ENCODE measurements around the gene CCIN. TPM values are rescaled to one million over a fixed set of nuclear protein-coding genes. Genes with fewer than 3 reads are reported as not detected.
"Not testable (repeated sequence)": the region's sequence is repeated elsewhere in the genome, so short reads cannot be mapped to it uniquely, and the experiment has no call there.

CCIN gene
- total RNA-seq, 2 experiments from 2014 or later, result not detected

DNA sequence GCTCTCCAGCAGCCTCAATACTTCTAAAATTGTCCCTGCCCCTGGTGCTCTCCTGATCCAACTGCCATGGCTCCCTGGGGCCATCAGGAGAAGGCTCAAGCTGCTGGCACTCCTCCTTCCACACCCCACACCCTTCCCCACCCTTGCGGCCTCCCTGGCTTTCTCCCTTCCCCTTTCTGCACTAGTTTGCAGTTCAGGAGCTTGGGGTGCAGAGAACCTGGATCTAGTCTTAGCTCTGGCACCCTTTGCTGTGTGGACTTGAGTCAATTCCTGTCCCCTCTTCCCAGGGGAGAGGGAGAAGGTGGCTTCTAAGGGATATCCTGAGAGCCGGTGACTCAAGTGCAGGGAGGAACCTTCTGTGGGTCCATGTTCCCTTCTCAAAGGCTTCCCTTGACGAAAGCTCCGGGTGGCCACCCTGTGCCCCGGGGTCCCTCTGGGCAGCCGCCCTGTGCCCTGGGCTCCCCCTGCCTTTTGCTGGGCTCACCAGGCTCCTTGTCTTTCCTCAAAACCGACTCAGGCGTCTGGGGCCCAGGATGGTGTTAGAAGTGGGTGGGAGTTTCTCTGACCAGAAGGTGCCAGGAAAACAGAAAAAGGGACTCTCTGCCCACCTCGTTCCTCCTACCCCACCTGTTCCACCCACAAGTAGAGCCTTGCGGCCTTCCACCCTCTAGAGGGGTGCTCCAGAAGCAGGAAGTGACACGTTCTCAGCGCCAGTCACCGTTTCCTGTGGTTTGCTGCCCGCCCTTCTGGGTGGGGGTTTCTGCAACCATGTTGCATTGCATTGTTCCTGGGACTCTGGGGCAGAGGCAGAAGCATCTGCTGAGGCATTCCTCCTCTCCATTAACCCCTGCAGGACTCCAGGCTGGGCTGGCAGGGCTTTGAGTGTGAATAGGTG, 17.6 kb upstream of the CCIN start:
- ChIA-PET CTCF (interaction anchor here (1.0 to 2.3 kb wide), 5 partner anchors 11 to 49 kb away, joined by 3 to 12 read pairs (median 5); partner anchors contain the start of gene GLIPR2), POLR2A (interaction anchor here (0.6 to 1.5 kb wide), 7 partner anchors 9 to 1537 kb away, joined by 3 to 7 read pairs (median 3); partner anchors contain the start of gene GLIPR2)

DNA sequence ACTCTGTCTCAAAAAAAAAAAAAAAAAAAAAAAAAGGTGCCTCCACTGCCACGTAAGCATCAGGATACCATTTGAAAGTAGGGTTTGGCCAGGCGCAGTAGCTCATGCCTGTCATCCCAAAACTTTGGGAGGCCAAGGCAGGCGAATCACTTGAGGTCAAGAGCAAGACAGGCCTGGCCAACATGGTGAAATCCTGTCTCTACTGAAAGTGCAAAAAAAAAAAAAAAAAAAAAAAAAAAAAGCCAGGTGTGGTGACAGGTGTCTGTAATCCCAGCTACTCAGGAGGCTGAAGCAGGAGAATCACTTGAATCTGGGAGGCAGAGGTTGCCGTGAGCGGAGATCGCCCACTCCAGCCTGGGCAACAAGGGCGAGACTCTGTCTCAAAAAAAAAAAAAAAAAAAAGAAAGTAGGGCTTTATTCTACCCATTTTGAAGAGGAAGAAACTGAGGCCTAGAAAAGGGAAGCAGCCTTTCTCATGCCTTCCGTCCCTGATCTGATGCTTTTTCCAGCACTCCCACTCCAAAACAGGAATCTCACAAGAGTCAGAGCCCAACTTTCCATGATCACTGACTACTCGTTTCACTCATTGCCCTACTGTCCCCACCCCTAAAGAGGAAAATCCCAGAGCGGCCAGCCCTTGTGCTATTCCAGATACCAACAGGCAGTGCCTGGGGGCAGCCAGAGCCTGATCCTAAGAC, 16.3 kb upstream of the CCIN start:
- ChIA-PET POLR2A (interaction anchor here (0.6 to 0.7 kb wide), 4 partner anchors 11 to 1538 kb away, joined by 3 to 5 read pairs (median 4); no protein-coding TSS in a partner anchor), CTCF (interaction anchor here (0.7 to 2.3 kb wide), 4 partner anchors 12 to 82 kb away, joined by 3 to 12 read pairs (median 6); no protein-coding TSS in a partner anchor)

DNA sequence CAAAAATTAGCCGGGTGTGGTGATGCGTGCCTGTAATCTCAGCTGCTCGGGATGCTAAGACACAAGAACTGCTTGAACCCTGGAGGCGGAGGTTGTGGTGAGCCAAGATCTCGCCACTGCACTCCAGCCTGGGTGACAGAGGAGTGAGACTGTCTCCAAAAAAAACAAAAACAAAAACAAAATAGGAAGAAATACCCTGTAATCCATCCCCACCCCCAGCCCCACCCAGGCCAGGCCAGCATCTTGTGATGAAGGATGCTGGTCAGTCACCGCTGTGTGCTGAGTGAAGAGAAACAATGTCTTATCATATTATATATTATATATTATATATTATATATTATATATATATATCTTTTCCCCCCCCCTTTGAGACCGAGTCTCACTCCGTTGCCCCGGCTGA, 15.4 kb upstream of the CCIN start:
- CTCF ChIA-PET, result no interaction called here
- POLR2A ChIA-PET, result no interaction called here

DNA sequence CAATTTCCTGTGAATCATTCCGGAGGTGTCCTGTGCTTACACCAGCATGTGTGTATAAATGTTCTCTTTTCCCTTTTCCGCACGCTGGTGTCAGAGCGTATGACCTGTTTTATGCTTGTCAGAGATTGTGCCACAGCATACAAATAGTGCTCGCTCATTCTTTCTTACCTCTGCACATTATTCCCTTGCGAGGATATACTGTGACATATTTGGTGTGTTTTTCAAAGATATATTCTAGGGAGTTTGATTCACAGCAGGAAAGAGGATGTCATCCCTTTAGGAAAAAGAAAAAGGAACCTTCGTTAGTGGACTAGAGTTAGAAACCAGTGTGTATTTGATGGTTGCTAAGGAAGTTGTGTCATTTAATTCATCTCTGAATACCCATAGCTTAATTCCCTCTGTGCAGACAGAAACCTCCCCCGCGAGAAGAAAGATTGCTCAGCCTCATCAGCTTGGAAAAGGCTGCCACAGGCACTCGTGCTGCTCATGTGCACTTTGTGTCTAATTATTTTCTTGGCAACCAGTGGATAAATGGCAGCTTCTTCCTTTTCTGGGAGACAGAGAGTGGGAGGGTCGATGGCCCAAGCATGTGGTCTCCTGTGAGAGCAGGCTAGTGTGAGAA, 14.7 kb upstream of the CCIN start:
- CTCF ChIA-PET, result interaction anchor here (1.2 to 1.8 kb wide), 2 partner anchors 10 to 51 kb away, joined by 3 to 5 read pairs; no protein-coding TSS in a partner anchor
- POLR2A ChIA-PET, result no interaction called here

DNA sequence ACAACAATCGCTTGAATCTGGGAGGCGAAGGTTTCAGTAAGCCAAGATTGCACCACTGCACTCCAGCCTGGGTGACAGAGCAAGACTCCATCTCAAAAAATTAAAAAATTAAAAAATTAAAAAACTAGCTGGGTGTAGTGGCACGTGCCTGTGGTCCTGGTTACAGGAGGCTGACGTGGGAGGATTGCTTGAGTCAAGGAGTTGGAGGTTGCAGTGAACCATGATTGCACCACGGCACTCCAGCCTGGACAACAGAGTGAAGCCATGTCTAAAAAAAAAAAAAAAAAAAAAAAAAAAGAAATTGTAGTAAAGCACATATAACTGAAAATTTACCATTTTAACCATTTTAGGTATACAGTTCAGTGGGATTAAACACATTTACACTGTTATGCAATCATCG, 13.1 kb upstream of the CCIN start:
- CTCF ChIA-PET, result interaction anchor here (0.7 to 1.8 kb wide), 3 partner anchors 10 to 51 kb away, joined by 3 to 7 read pairs (median 4); no protein-coding TSS in a partner anchor
- POLR2A ChIA-PET, result no interaction called here

DNA sequence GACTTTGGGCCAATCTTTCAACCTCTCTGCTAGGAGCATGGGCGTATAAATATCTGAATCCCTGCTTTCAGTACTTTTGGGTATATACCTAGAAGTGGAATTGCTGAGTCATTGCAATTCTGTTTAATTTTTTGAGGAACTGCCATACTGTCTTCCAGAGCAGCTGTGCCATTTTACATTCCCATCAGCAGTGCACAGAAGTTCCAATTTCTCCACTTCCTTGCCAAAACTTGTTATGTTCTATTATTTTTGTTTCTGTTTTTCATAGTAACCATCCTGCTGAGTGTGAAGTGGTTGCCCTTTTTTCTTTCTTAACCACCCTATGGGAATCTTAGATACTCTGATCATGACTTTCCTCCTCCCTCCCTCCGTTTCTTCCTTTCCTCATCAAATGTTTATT, 11.1 kb upstream of the CCIN start:
- CTCF ChIA-PET, result no interaction called here
- POLR2A ChIA-PET, result no interaction called here

DNA sequence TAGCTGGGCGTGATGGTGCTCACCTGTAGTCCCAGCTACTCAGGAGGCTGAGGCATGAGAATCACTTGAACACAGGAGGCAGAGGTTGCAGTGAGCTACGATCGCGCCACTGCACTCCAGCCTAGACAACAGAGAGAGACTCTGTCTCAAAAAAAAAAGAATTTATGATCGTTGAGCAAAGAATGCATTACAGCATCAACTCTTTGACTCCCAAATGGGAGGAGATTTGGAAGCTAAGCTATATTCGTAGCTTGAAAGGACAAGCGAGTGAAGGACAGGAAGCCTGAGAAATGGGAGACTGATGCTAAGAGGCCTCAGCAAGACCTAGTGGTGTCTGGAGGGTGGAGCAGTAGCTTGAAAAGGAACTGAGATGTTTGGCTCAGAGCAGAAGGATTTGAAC, 10.3 kb upstream of the CCIN start:
- POLR2A ChIA-PET, result no interaction called here
- CTCF ChIA-PET, result interaction anchor here (1.4 kb wide), 1 partner anchor 56 kb away, joined by 6 read pairs; no protein-coding TSS in a partner anchor

DNA sequence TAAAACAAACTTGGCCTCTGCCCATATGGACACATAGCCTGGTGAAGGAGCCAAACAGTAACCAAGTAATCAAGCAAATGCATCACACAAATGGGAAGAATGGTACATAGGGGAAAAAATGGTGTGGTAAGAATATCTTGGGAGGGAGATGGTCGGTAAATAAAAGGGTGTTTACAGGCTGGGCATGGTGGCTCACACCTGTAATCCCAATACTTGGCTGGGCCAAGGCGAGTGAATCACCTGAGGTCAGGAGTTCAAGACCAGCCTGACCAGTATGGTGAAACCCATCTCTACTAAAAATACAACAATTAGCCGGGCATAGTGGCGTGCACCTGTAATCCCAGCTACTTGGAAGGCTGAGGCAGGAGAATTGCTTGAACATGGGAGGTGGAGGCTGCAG, 9.7 kb upstream of the CCIN start:
- CTCF ChIA-PET, result interaction anchor here (1.4 kb wide), 1 partner anchor 57 kb away, joined by 6 read pairs; no protein-coding TSS in a partner anchor
- POLR2A ChIA-PET, result not testable (repeated sequence)

DNA sequence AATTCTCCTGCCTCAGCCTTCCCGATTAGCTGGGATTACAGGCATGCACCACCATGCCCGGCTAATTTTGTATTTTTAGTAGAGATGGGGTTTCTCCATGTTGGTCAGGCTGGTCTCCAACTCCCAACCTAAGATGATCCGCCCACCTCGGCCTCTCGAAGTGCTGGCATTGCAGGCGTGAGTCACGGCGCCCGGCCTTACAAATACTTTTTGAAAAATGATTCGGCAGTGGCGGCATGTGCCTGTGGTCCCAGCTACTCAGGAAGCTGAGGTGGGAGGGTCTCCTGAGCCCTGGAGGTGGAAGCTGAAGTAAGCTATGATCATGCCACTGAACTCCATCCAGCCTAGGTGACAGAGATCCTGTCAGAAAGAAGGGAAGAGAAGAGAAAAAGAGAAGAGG, 9.1 kb upstream of the CCIN start:
- CTCF ChIA-PET, POLR2A ChIA-PET: not testable (repeated sequence)

DNA sequence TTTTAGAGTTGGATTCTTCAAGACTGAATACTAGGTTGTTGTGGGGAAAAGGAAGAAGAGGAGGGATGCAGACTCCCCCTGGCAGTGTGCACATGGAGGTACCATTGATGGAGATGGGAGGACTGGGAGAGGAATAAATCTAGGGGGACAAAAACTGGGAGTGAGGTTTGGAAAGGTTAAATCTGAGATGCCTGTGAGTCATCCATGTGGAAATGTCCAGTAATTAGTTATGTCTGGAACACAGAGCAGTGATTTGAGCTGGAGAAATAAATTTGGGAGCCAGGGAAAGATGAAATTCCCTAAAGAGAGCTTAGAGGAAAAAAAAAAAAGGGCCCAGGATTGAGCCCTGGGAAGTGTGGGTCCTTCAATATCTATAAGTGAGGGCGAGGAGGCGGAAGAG, 8.0 kb upstream of the CCIN start:
- ChIA-PET CTCF (interaction anchor here (0.6 kb wide), 1 partner anchor 141 kb away, joined by 3 read pairs; no protein-coding TSS in a partner anchor), POLR2A (no interaction called here)

DNA sequence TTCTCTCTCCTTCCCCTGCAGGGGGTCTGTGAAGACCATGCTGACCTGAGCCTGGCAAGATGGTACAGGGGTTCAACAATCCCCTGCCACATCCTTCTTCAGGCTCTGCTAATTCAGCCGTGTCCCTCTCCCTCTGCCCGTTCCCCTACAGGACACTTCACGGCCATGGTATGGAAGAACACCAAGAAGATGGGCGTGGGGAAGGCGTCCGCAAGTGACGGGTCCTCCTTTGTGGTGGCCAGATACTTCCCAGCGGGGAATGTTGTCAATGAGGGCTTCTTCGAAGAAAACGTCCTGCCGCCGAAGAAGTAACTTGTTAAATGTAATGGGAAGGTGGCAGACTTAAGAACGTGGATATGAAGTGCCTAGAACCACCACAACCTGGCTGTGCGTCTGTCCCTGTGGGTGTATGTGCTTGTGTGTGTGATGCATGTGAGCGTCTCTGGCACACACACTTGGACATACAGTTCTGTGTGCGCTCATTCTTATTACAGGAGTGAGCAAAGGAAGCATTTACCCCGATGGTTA, 6.9 kb upstream of the CCIN start:
- CTCF ChIA-PET, result interaction anchor here (1.3 kb wide), 1 partner anchor 59 kb away, joined by 6 read pairs; no protein-coding TSS in a partner anchor
- POLR2A ChIA-PET, result no interaction called here

DNA sequence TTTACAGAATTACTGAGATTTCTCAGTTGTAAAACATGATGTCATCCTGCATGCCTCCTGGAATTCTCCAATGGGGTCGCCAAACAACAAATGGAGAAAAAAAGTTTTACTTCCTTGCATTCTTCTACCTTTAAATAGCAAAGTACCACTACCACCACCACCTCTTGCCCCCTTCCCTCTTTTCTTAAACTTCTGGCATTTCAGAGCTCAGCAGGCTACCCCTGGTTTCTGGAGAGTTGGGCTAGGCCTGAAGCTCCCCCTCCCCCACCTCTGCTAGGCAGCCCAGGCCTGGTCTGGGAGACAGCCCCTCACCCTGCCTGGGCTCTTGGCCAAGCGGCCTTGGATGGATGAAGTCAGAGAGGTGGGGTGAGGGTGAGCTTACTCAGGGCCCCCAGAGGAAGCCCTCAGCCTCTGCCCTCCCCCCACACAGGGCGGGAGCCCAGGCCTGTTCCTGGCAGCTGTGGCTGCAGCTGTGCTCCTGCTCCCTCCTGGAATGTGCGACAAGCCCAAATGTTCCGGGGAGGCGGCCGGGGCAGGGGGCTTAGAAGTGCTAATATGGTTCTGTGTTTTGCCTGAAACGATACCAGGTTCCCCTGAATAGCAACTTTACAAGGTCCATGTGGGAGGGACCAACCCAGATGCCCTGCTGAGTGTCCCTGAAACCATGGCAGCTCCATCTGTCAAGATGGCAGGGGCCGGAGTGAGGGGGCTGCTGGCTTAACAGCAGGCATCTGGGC, 6.0 kb upstream of the CCIN start:
- POLR2A ChIA-PET, result interaction anchor here (0.5 to 0.8 kb wide), 2 partner anchors 10 to 15 kb away, joined by 4 to 5 read pairs; no protein-coding TSS in a partner anchor
- CTCF ChIA-PET, result interaction anchor here (1.1 to 1.5 kb wide), 5 partner anchors 15 to 64 kb away, joined by 3 to 6 read pairs (median 4); partner anchors contain the start of gene CLTA

DNA sequence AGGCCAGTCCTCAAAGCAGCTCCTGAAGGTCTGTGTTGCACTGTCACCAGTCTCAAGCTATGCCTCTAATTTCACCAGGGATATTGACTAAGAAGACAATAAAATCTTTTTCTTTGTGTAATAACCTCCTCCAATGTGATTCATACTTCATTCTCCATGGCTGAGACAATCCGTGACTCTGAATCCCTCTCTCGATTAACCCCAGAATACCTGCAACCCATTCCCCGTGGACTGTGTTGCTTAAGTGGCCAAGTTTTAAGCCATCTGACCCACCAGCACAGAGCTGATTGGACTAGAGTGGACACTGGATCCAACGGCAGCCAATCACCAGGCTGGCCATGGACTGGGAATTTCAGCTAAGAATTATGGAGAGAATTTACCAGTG, 5.4 kb upstream of the CCIN start:
- CTCF ChIA-PET, result interaction anchor here (1.1 to 3.5 kb wide), 7 partner anchors 15 to 64 kb away, joined by 3 to 12 read pairs (median 4); partner anchors contain the start of gene CLTA
- POLR2A ChIA-PET, result interaction anchor here (0.5 to 0.8 kb wide), 3 partner anchors 11 to 15 kb away, joined by 3 to 5 read pairs (median 4); no protein-coding TSS in a partner anchor

DNA sequence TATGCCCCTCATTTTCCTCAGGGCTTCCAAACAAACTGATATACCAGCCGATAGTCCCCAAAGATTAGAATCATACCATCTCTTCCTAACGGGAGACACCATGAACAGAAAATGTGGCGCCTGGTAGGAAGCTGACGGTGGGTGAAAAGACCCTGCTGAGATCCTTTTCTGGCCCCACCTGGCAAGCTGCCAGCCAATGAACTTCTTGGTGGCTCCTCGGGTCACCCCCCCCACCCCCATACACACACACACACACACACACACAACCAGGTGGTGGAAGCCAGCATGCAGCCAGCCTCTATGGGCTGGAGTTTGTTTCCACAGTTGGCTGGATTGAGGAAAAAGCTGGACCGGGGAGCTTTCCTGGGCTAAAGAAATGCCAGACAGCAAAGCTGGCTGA, 4.8 kb upstream of the CCIN start:
- ChIA-PET POLR2A (interaction anchor here (0.6 kb wide), 1 partner anchor 16 kb away, joined by 3 read pairs; no protein-coding TSS in a partner anchor), CTCF (interaction anchor here (1.1 to 3.5 kb wide), 5 partner anchors 23 to 62 kb away, joined by 3 to 12 read pairs (median 4); partner anchors contain the start of gene CLTA)

DNA sequence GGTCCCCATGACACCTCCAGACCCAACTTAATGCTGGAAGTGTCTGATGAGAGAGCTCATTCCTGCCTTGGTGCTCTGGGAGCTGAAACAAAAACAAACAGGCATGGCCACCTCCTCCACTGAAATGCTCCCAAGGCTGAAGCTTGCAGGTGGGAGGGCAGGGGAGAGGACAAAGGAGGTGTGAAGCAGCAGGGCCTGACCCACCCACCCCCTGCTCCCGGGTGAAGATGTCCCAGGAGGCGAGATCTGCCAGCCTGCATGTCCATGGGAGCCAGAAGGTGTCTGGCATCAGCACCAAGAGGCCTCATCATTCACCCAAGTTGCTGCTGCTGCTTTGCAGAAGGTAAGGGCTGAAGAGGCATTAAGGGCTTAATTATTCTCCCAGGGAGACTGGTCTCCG, 4.2 kb upstream of the CCIN start:
- ChIA-PET CTCF (interaction anchor here (0.7 to 3.5 kb wide), 7 partner anchors 24 to 817 kb away, joined by 3 to 12 read pairs (median 5); no protein-coding TSS in a partner anchor), POLR2A (interaction anchor here (1.2 kb wide), 1 partner anchor 72 kb away, joined by 9 read pairs; no protein-coding TSS in a partner anchor)

DNA sequence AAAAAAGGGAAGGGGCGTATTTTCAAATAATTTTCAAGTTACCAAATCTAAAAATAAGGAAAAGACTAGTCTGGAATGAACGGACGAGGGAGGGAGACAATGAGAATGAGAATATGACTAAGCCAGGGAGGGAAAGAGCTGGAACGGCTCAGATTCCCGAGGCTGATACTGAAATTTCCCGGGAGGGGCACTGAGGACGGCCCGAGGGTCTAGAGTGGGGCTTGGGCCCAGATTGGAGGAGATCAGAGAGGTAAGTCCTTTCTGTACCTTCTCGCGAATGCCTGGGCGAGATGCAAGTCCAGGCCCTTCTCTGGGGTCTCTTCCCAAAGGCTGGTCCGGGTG, 3.4 kb upstream of the CCIN start:
- CTCF ChIA-PET, result interaction anchor here (0.7 to 3.5 kb wide), 19 partner anchors 10 to 817 kb away, joined by 3 to 51 read pairs (median 4); no protein-coding TSS in a partner anchor
- POLR2A ChIA-PET, result interaction anchor here (1.2 kb wide), 1 partner anchor 73 kb away, joined by 9 read pairs; no protein-coding TSS in a partner anchor

DNA sequence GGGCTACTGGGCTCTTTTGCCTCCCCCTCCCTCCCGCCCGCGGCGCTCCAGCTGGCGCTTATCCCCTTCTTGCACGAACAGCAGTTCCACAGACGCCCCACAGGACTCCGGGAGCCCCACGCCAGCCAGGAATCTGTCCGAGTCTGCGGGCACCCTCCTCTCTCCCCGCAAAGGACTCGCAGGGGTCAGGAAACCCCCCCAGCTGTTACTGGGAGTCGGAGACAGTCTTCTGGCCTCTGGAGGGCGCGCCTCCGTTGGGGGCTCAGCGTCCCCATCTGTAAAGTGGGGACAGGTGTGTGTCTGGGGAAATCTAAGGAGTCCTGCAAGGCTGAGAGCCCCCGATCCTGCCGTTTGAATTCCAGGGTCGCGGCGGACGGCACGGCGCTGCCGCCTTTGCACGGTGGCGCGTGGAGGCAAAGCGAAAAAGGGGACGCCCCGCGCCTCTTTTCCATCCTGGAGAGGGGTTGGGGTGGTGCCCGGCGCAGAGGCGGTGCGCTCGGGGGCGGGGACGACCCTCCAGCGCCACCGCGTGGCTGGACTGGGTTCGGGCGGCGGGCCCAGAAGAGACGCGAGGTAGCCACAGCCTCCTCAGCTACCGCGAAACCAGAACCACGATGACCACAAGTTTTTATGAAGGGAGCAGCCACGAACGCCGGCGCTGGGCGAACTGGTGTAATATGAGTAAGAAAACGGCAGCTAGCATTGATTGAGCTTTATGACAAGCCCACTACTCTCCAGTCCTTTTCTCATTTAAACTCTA, 2.8 kb upstream of the CCIN start:
- ChIA-PET POLR2A (interaction anchor here (0.6 to 1.2 kb wide), 2 partner anchors 24 to 73 kb away, joined by 3 to 9 read pairs; partner anchors contain the start of gene CLTA), CTCF (interaction anchor here (0.7 to 3.5 kb wide), 23 partner anchors 10 to 213 kb away, joined by 3 to 51 read pairs (median 4); no protein-coding TSS in a partner anchor)

All from activated CD8-positive, alpha-beta memory T cell treated with anti-CD3 and anti-CD28 coated beads for 36 hours (primary cell).